ENCODE measurements around the gene ZSWIM1. TPM values are rescaled to one million over a fixed set of nuclear protein-coding genes. Genes with fewer than 3 reads are reported as not detected.

Gene ZSWIM1
- total and polyA plus RNA-seq, 2 donors (not counting 3 experiments of a cell fraction or from before 2014, with no cell fraction given) = 8.5 to 10.0 TPM

- no peaks in the 10 kb centered on the region for H3K9me1 ChIP-seq (replicated peaks; ENCODE audit: control insufficient read depth, extremely low read depth, insufficient read depth, low read length)
- H2AFZ ChIP-seq (ENCODE audit: low read depth, low read length) = no peak overlapping the region
- no peaks in the 10 kb centered on the region for H3K9me3 ChIP-seq (replicated peaks; ENCODE audit: control insufficient read depth, insufficient read depth, low read length)
- dilution Hi-C loops (cut with MboI; ENCODE audit: extremely low pct_ligation_motif_present, low sequenced_read_pairs) = no loop called here
- FAIRE-seq (no peak), DNase-seq (ENCODE audit: low read depth, low spot score) (peak; percentile 69)
- BruUV-seq (replicated peaks) = no TSS peak
- H3K79me2 ChIP-seq (ENCODE audit: control insufficient read depth, insufficient read depth, low read length) = no peaks in the 10 kb centered on the region
- H3K27me3 ChIP-seq (ENCODE audit: control insufficient read depth in 2 of 2, insufficient read depth in 2 of 2, low read length in 2 of 2) = no peaks in the 10 kb centered on the region
- TF ChIP-seq JUN (IDR thresholded peaks at IDR 0.05; ENCODE audit: borderline replicate concordance, insufficient read depth, insufficient read length, low read depth) (no peak), MYC (IDR thresholded peaks at IDR 0.05; ENCODE audit: low read depth, low read length) (no peak), POLR2A (IDR thresholded peaks at IDR 0.05; ENCODE audit: low read depth, low read length) (no peak), EZH2 (IDR thresholded peaks at IDR 0.05; ENCODE audit: borderline replicate concordance, low read depth, low read length, severe bottlenecking) (no peak)
- TF ChIP-seq, protein P1, sequence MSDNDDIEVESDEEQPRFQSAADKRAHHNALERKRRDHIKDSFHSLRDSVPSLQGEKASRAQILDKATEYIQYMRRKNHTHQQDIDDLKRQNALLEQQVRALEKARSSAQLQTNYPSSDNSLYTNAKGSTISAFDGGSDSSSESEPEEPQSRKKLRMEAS (IDR thresholded peaks at IDR 0.05; ENCODE audit: insufficient read depth, insufficient read length) = no peak
- intact Hi-C loops (cut with micrococcal nuclease) = no loop called here
- CTCF ChIA-PET = interaction anchor here (1.8 kb wide), 1 partner anchor 13 kb away, joined by 5 read pairs; no protein-coding TSS in a partner anchor
- no peak overlapping the region for H3K4me3 ChIP-seq (replicated peaks in 1 of 3; ENCODE audit: insufficient read depth in 1 of 3, low read depth in 1 of 3, low read length in 3 of 3)
- H3K4me1 ChIP-seq (ENCODE audit: control insufficient read depth, extremely low read depth, insufficient read depth, low read length) = peaks cover 20% of the 10 kb centered on the region
- no peak overlapping the region for H3K4me2 ChIP-seq (ENCODE audit: insufficient read depth, low read length)
- no peaks in the 10 kb centered on the region for H4K20me1 ChIP-seq (replicated peaks; ENCODE audit: control insufficient read depth, extremely low read depth, insufficient read depth, low read length)
- no peak overlapping the region for H3K9ac ChIP-seq (replicated peaks; ENCODE audit: extremely low read depth, insufficient read depth, low read length)
- no peak overlapping the region for H3K27ac ChIP-seq (ENCODE audit: insufficient read depth, low read depth, low read length)
- POLR2A ChIA-PET = no interaction called here
- H3K36me3 ChIP-seq (ENCODE audit: control insufficient read depth in 2 of 2, extremely low read depth in 1 of 2, insufficient read depth in 2 of 2, low read length in 2 of 2) = peaks cover 0 to 13% of the 10 kb centered on the region in 2 experiments
Observed at GRCh38 chr20:45836841-45837240, 44.2 kb upstream of the ZSWIM1 start.

GRCh38 chr20:45840700-45841198 lies 40.3 kb upstream of the ZSWIM1 start:
- Histone ChIP-seq H3K27ac (ENCODE audit: insufficient read depth, low read depth, low read length) (no peak overlapping the region), H3K4me1 (ENCODE audit: control insufficient read depth, extremely low read depth, insufficient read depth, low read length) (peaks cover 6% of the 10 kb centered on the region), H3K36me3 (ENCODE audit: control insufficient read depth in 2 of 2, extremely low read depth in 1 of 2, insufficient read depth in 2 of 2, low read length in 2 of 2) (peaks cover 0 to 30% of the 10 kb centered on the region in 2 experiments), H3K4me3 (replicated peaks in 1 of 3; ENCODE audit: insufficient read depth in 1 of 3, low read depth in 1 of 3, low read length in 3 of 3) (no peak overlapping the region), H3K9me1 (replicated peaks; ENCODE audit: control insufficient read depth, extremely low read depth, insufficient read depth, low read length) (no peaks in the 10 kb centered on the region), H3K9me3 (replicated peaks; ENCODE audit: control insufficient read depth, insufficient read depth, low read length) (no peaks in the 10 kb centered on the region), H3K79me2 (ENCODE audit: control insufficient read depth, insufficient read depth, low read length) (no peaks in the 10 kb centered on the region), H3K4me2 (ENCODE audit: insufficient read depth, low read length) (no peak overlapping the region), H2AFZ (ENCODE audit: low read depth, low read length) (no peak overlapping the region), H4K20me1 (replicated peaks; ENCODE audit: control insufficient read depth, extremely low read depth, insufficient read depth, low read length) (no peaks in the 10 kb centered on the region), H3K9ac (replicated peaks; ENCODE audit: extremely low read depth, insufficient read depth, low read length) (no peak overlapping the region), H3K27me3 (ENCODE audit: control insufficient read depth in 2 of 2, insufficient read depth in 2 of 2, low read length in 2 of 2) (no peaks in the 10 kb centered on the region)
- DNase-seq (ENCODE audit: low read depth, low spot score) (no peak), FAIRE-seq (no peak)
- intact Hi-C loops (cut with micrococcal nuclease) (no loop called here), dilution Hi-C loops (cut with MboI; ENCODE audit: extremely low pct_ligation_motif_present, low sequenced_read_pairs) (no loop called here)
- TF ChIP-seq POLR2A (IDR thresholded peaks at IDR 0.05; ENCODE audit: low read depth, low read length) (no peak), MYC (IDR thresholded peaks at IDR 0.05; ENCODE audit: low read depth, low read length) (no peak), POLR2AphosphoS5 (IDR thresholded peaks at IDR 0.05; ENCODE audit: insufficient read depth, low read depth, low read length) (no peak), FOS (IDR thresholded peaks at IDR 0.05; ENCODE audit: borderline replicate concordance, insufficient read depth, low read length) (no peak), EZH2 (IDR thresholded peaks at IDR 0.05; ENCODE audit: borderline replicate concordance, low read depth, low read length, severe bottlenecking) (no peak), CTCF (IDR thresholded peaks at IDR 0.05; ENCODE audit: extremely low read depth in 1 of 2, insufficient read depth in 1 of 2, low read depth in 1 of 2, low read length in 2 of 2) (no peak), JUN (IDR thresholded peaks at IDR 0.05; ENCODE audit: borderline replicate concordance, insufficient read depth, insufficient read length, low read depth) (no peak), GATA2 (IDR thresholded peaks at IDR 0.05; ENCODE audit: insufficient read depth, insufficient read length, low read depth, low read length) (no peak)
- TF ChIP-seq, protein P1 (IDR thresholded peaks at IDR 0.05; ENCODE audit: insufficient read depth, insufficient read length) = no peak
- BruUV-seq (replicated peaks) = no TSS peak
- CTCF ChIA-PET = interaction anchor here (0.7 to 1.9 kb wide), 4 partner anchors 9 to 42 kb away, joined by 3 to 6 read pairs (median 4); no protein-coding TSS in a partner anchor
- POLR2A ChIA-PET = no interaction called here

Measured in endothelial cell of umbilical vein (primary cell).